CD4-positive, alpha-beta T cell treated with Interleukin-10 for 1 hour (primary cell): Measurements from ENCODE around the gene IRF3.

ENCODE experiments used
- DNase-seq: peaks from one replicate; pipeline ENCODE4 v3.0.0-alpha.2; 2020

Gene IRF3

GRCh38 chr19:49665036-49665350, 664 bp downstream of the IRF3 start:
- DNase-seq, result no peak

GRCh38 chr19:49664171-49665035, 1.3 kb downstream of the IRF3 start:
- peak; percentile 91 for DNase-seq

GRCh38 chr19:49663224-49663623, 2.4 kb downstream of the IRF3 start:
- DNase-seq, result no peak

GRCh38 chr19:49662011-49662410, 3.6 kb downstream of the IRF3 start:
- DNase-seq, result no peak

- DNase-seq, result no peak
Observed at GRCh38 chr19:49660338-49660961, 5.2 kb downstream of the IRF3 start.

GRCh38 chr19:49658566-49659442, 6.9 kb downstream of the IRF3 start:
- no peak for DNase-seq

GRCh38 chr19:49658139-49658517, 7.5 kb downstream of the IRF3 start:
- no peak for DNase-seq

- no peak for DNase-seq
Observed at GRCh38 chr19:49657493-49658138, 8.0 kb downstream of the IRF3 start.

GRCh38 chr19:49656456-49657109, 9.1 kb downstream of the IRF3 start:
- DNase-seq, result no peak

- DNase-seq, result no peak
Observed at GRCh38 chr19:49655570-49656455, 9.8 kb downstream of the IRF3 start.

- DNase-seq, result no peak
Observed at GRCh38 chr19:49654581-49654980, 11.1 kb downstream of the IRF3 start.

GRCh38 chr19:49653466-49653806, 12.2 kb downstream of the IRF3 start:
- DNase-seq, result no peak

- no peak for DNase-seq
Observed at GRCh38 chr19:49652551-49653465, 12.8 kb downstream of the IRF3 start.

GRCh38 chr19:49651820-49652550, 13.7 kb downstream of the IRF3 start:
- DNase-seq, result no peak

GRCh38 chr19:49651029-49651819, 14.4 kb downstream of the IRF3 start:
- no peak for DNase-seq

GRCh38 chr19:49646586-49646985, 19.1 kb downstream of the IRF3 start:
- DNase-seq, result no peak

GRCh38 chr19:49645995-49646394, 19.7 kb downstream of the IRF3 start:
- DNase-seq, result no peak

- no peak for DNase-seq
Observed at GRCh38 chr19:49645592-49645991, 20.1 kb downstream of the IRF3 start.

- DNase-seq, result no peak
Observed at GRCh38 chr19:49643466-49643865, 22.2 kb downstream of the IRF3 start.
